RWPE2 (cell line): ENCODE data around the gene DEF6.
A peak's percentile ranks its signal among the peaks of the same experiment; 100 is the strongest.

Source experiments
- ATAC-seq: fragments of 200-7000 bp; cut with Tn5 transposase; 3 replicates; pipeline ENCODE4 v1.9.1; 2021; ENCODE audit warnings: low read depth
- DNase-seq: peaks from one replicate; pipeline ENCODE4 v3.0.0-alpha.2; 2020; ENCODE audit warnings: low spot score
- H3K27ac ChIP-seq: fragments of 450-650 bp; 2 replicates; pipeline ENCODE4 v1.5.1; 2017; ENCODE audit warnings: mild to moderate bottlenecking; ENCODE audit not compliant: poor library complexity, severe bottlenecking
- H3K27me3 ChIP-seq: fragments of 250-450 bp; sonication (Bioruptor Pico); 2 replicates; pipeline ENCODE4 v1.5.1; 2021; ENCODE audit warnings: mild to moderate bottlenecking, moderate library complexity; ENCODE audit not compliant: insufficient read depth, poor library complexity, severe bottlenecking
- H3K36me3 ChIP-seq: fragments of 250-450 bp; sonication (Bioruptor Pico); 2 replicates; pipeline ENCODE4 v1.5.1; 2020; ENCODE audit warnings: low read depth, mild to moderate bottlenecking, moderate library complexity
- H3K4me1 ChIP-seq: fragments of 250-450 bp; sonication (Bioruptor Pico); 2 replicates; pipeline ENCODE4 v1.5.1; 2021; ENCODE audit warnings: mild to moderate bottlenecking, moderate library complexity; ENCODE audit not compliant: insufficient read depth, poor library complexity, severe bottlenecking
- H3K4me3 ChIP-seq: fragments of 250-450 bp; sonication (Bioruptor Pico); 2 replicates; pipeline ENCODE4 v1.5.1; 2021; ENCODE audit warnings: mild to moderate bottlenecking, moderate library complexity; ENCODE audit not compliant: severe bottlenecking
- H3K9me3 ChIP-seq: fragments of 250-450 bp; sonication (Bioruptor Pico); 2 replicates; pipeline ENCODE4 v1.5.1; 2021; ENCODE audit warnings: mild to moderate bottlenecking, moderate library complexity; ENCODE audit not compliant: severe bottlenecking
- CTCF ChIP-seq: fragments of 450-650 bp; IDR thresholded peaks from one replicate; pipeline ENCODE4 v1.5.1; 2017; ENCODE audit warnings: mild to moderate bottlenecking, moderate library complexity; ENCODE audit not compliant: poor library complexity, severe bottlenecking

Gene DEF6

GRCh38 chr6:35297601-35298481 lies at the start of gene DEF6:
TSS of gene DEF6 (plus strand) at chr6:35297818. CDS start at chr6:35297857, 39 bp downstream.
- peak within 1 kb of the TSS; percentile 43 for H3K4me3 ChIP-seq
- DNase-seq (no peak), ATAC-seq (peak; percentile 91)
- TF ChIP-seq CTCF = peak; percentile 97
- H3K27me3 ChIP-seq = no peaks in the 10 kb centered on the region
- peaks cover 5% of the 10 kb centered on the region; the same call in 1 of the 2 replicates for H3K36me3 ChIP-seq
- H3K4me1 ChIP-seq = peaks cover 7% of the 10 kb centered on the region
- H3K27ac ChIP-seq = peak within 1 kb of the TSS; percentile 73
- H3K9me3 ChIP-seq = no peaks in the 10 kb centered on the region

GRCh38 chr6:35248300-35248699 lies 49.3 kb upstream of the DEF6 start:
- H3K27ac ChIP-seq = no peak overlapping the region
- no peaks in the 10 kb centered on the region for H3K27me3 ChIP-seq
- no peaks in the 10 kb centered on the region for H3K9me3 ChIP-seq
- ATAC-seq (no peak), DNase-seq (no peak)
- no peaks in the 10 kb centered on the region for H3K36me3 ChIP-seq
- no peak overlapping the region for H3K4me3 ChIP-seq
- H3K4me1 ChIP-seq = no peaks in the 10 kb centered on the region
- TF ChIP-seq CTCF = no peak

GRCh38 chr6:35248965-35249364 lies 48.7 kb upstream of the DEF6 start:
- Histone ChIP-seq H3K4me3 (no peak overlapping the region), H3K4me1 (no peaks in the 10 kb centered on the region), H3K36me3 (no peaks in the 10 kb centered on the region), H3K27me3 (no peaks in the 10 kb centered on the region), H3K27ac (no peak overlapping the region), H3K9me3 (no peaks in the 10 kb centered on the region)
- no peak for DNase-seq
- no peak for TF ChIP-seq CTCF
- ATAC-seq = no peak

- Histone ChIP-seq H3K9me3 (no peaks in the 10 kb centered on the region), H3K27ac (no peak overlapping the region), H3K4me1 (no peaks in the 10 kb centered on the region), H3K27me3 (no peaks in the 10 kb centered on the region), H3K36me3 (no peaks in the 10 kb centered on the region), H3K4me3 (no peak overlapping the region)
- no peak for TF ChIP-seq CTCF
- ATAC-seq (no peak), DNase-seq (no peak)
These were observed 45.7 kb upstream of the DEF6 start for GRCh38 chr6:35251949-35252348.

GRCh38 chr6:35253249-35253648 lies 44.4 kb upstream of the DEF6 start:
- Histone ChIP-seq H3K9me3 (no peaks in the 10 kb centered on the region), H3K27ac (no peak overlapping the region), H3K4me1 (peaks cover 5% of the 10 kb centered on the region), H3K36me3 (no peaks in the 10 kb centered on the region), H3K4me3 (no peak overlapping the region), H3K27me3 (no peaks in the 10 kb centered on the region)
- no peak for TF ChIP-seq CTCF
- no peak for DNase-seq
- no peak for ATAC-seq
